PFSK-1 (cell line): Measurements from ENCODE around the gene STAT6.
A peak's percentile ranks its signal among the peaks of the same experiment; 100 is the strongest.

ENCODE experiments used
- FOXP2 ChIP-seq: optimal IDR thresholded peaks from 2 replicates; pipeline ENCODE3; 2011; ENCODE audit warnings: borderline replicate concordance, control low read depth, inconsistent platforms; ENCODE audit not compliant: insufficient read depth; ENCODE audit errors: extremely low read length, extremely low read depth
- POLR2AphosphoS5 ChIP-seq: IDR thresholded peaks from 2 replicates; pipeline ENCODE4 v1.6.1; 2012; ENCODE audit warnings: low read depth, mild to moderate bottlenecking, control low read depth, low read length, moderate library complexity
- REST ChIP-seq, 2 experiments: IDR thresholded peaks; 2 replicates each; pipeline versions ENCODE4 v1.6.1 to v1.8.0; 2011 to 2012; ENCODE audit warnings: low read depth in 2 of 2, low read length in 2 of 2, control low read depth in 1 of 2, inconsistent platforms in 1 of 2, mild to moderate bottlenecking in 1 of 2, moderate library complexity in 1 of 2; ENCODE audit not compliant: insufficient read depth in 1 of 2
- SIN3A ChIP-seq: IDR thresholded peaks from 2 replicates; pipeline ENCODE4 v1.6.1; 2012; ENCODE audit warnings: mild to moderate bottlenecking, low read length, moderate library complexity, borderline replicate concordance; ENCODE audit not compliant: insufficient read depth
- TAF1 ChIP-seq: IDR thresholded peaks from 2 replicates; pipeline ENCODE4 v1.6.1; 2012; ENCODE audit warnings: low read length, control low read depth, borderline replicate concordance; ENCODE audit not compliant: insufficient read depth

The STAT6 gene

GRCh38 chr12:57151741-57152630, 40.8 kb upstream of the STAT6 start:
- no peak for TF ChIP-seq REST (IDR thresholded peaks at IDR 0.05; ENCODE audit: insufficient read depth in 1 of 2, low read depth in 2 of 2, low read length in 2 of 2)
- TF ChIP-seq TAF1 = no peak
- no peak for TF ChIP-seq FOXP2
- TF ChIP-seq POLR2AphosphoS5 = no peak
- no peak for TF ChIP-seq SIN3A

- TF ChIP-seq POLR2AphosphoS5 = no peak
- no peak for TF ChIP-seq SIN3A
- no peak for TF ChIP-seq TAF1
- TF ChIP-seq REST (IDR thresholded peaks at IDR 0.05; ENCODE audit: insufficient read depth in 1 of 2, low read depth in 2 of 2, low read length in 2 of 2) = no peak
Observed at GRCh38 chr12:57150400-57151000, 39.3 kb upstream of the STAT6 start.

- TF ChIP-seq TAF1 = no peak
- peak; percentile 8 for TF ChIP-seq FOXP2
- TF ChIP-seq POLR2AphosphoS5 = 0 out of 2 replicates have a peak, but pooled peaks have one; percentile 20
Observed at GRCh38 chr12:57149245-57149900, 38.2 kb upstream of the STAT6 start.

GRCh38 chr12:57148469-57149244, 37.5 kb upstream of the STAT6 start:
- TF ChIP-seq SIN3A = no peak
- TF ChIP-seq REST (IDR thresholded peaks at IDR 0.05; ENCODE audit: insufficient read depth in 1 of 2, low read depth in 2 of 2, low read length in 2 of 2) = peak in 1 of 2 experiments; percentile 3; a peak in 1 of 4 replicates
